Fibroblast of lung (primary cell): ENCODE results near the gene PHF20. TPM values are rescaled to one million over a fixed set of nuclear protein-coding genes. Genes with fewer than 3 reads are reported as not detected.

ENCODE experiments used
- DNase-seq, 2 donors: peaks; one replicate each; pipeline versions ENCODE4 v3.0.0 to v3.0.0-alpha.2; 2010; ENCODE audit warnings: low read depth in 2 of 2
- H2AFZ ChIP-seq: 2 replicates; pipeline ENCODE4 v1.5.1; 2012; ENCODE audit warnings: low read length, control low read depth, inconsistent platforms
- H3K27ac ChIP-seq: 2 replicates; pipeline ENCODE4 v1.5.1; 2011; ENCODE audit warnings: low read length, control low read depth; ENCODE audit not compliant: insufficient read depth
- H3K27me3 ChIP-seq: 2 replicates; pipeline ENCODE4 v1.5.1; 2011; ENCODE audit warnings: mild to moderate bottlenecking, low read length; ENCODE audit not compliant: control insufficient read depth, insufficient read depth
- H3K36me3 ChIP-seq: 2 replicates; pipeline ENCODE4 v1.5.1; 2011; ENCODE audit warnings: low read length; ENCODE audit not compliant: control insufficient read depth, insufficient read depth
- H3K4me1 ChIP-seq: 2 replicates; pipeline ENCODE4 v1.5.1; 2011; ENCODE audit warnings: low read length; ENCODE audit not compliant: control insufficient read depth, insufficient read depth; ENCODE audit errors: extremely low read depth
- H3K4me2 ChIP-seq: 2 replicates; pipeline ENCODE4 v1.5.1; 2011; ENCODE audit warnings: low read length, control low read depth; ENCODE audit not compliant: insufficient read depth; ENCODE audit errors: extremely low read depth
- H3K4me3 ChIP-seq, 4 experiments: fragments of 200-600 bp in 1 of 4; sonication (generic) in 1 of 4; replicated peaks in 1 of 4; 2 replicates each; pipeline ENCODE4 v1.5.1; 2011 to 2016; ENCODE audit warnings: low read length in 4 of 4, low read depth in 3 of 4, mild to moderate bottlenecking in 3 of 4, control low read depth in 2 of 4, inconsistent platforms in 1 of 4, mixed read lengths in 1 of 4; ENCODE audit not compliant: insufficient read depth in 1 of 4; ENCODE audit errors: control extremely low read depth in 1 of 4
- H3K79me2 ChIP-seq: 2 replicates; pipeline ENCODE4 v1.5.1; 2012; ENCODE audit warnings: mild to moderate bottlenecking, low read length, inconsistent platforms; ENCODE audit not compliant: control insufficient read depth, insufficient read depth
- H3K9ac ChIP-seq: 2 replicates; pipeline ENCODE4 v1.5.1; 2011; ENCODE audit warnings: mild to moderate bottlenecking, low read length, control low read depth; ENCODE audit not compliant: insufficient read depth
- H3K9me3 ChIP-seq: 2 replicates; pipeline ENCODE4 v1.5.1; 2012; ENCODE audit warnings: low read depth, low read length; ENCODE audit not compliant: control insufficient read depth, insufficient read depth
- H4K20me1 ChIP-seq: 2 replicates; pipeline ENCODE4 v1.5.1; 2011; ENCODE audit warnings: low read length; ENCODE audit not compliant: control insufficient read depth, insufficient read depth; ENCODE audit errors: extremely low read depth
- CTCF ChIP-seq, 2 donors: IDR thresholded peaks in 1 of 2; conservative IDR thresholded peaks in 1 of 2; 1 replicate in 1 of 2; 2 replicates in 1 of 2; pipeline ENCODE4 v1.5.1; 2011 to 2012; ENCODE audit warnings: low read length in 2 of 2, control low read depth in 1 of 2, inconsistent platforms in 1 of 2, low read depth in 1 of 2, mild to moderate bottlenecking in 1 of 2
- EZH2 ChIP-seq: IDR thresholded peaks from 2 replicates; pipeline ENCODE4 v1.5.1; 2012; ENCODE audit warnings: low read length, control low read depth, mild to moderate bottlenecking; ENCODE audit errors: missing control alignments
- polyA plus RNA-seq, 2 donors: library from polyadenylated mRNA; depleted of rRNA in 1 of 2; stranded (reverse) in 1 of 2; unstranded in 1 of 2; fragments of >200 nt; gene quantifications; 2 replicates each; pipeline ENCODE4 v1.2.1, GENCODE V29; 2011 to 2012; ENCODE audit warnings: missing spikeins in 1 of 2
- total RNA-seq: library from RNA; depleted of rRNA; stranded (reverse); fragments of >200 nt; gene quantifications from 2 replicates; pipeline ENCODE4 v1.2.1, GENCODE V29; 2014

Gene PHF20
- total and polyA plus RNA-seq, 2 donors (not counting 1 experiment from before 2014, with no cell fraction given), result 31.4 to 40.1 TPM

GRCh38 chr20:35902545-35902941 is 130.7 kb downstream of the PHF20 start:
- DNase-seq, result no peak
- Histone ChIP-seq H3K4me1 (peaks cover 9% of the 10 kb centered on the region), H3K36me3 (peaks cover 5% of the 10 kb centered on the region), H3K9me3 (no peaks in the 10 kb centered on the region), H3K79me2 (peaks cover 2% of the 10 kb centered on the region), H3K4me2 (peak overlapping the region; percentile 20), H4K20me1 (no peaks in the 10 kb centered on the region), H3K27ac (peak overlapping the region; percentile 76), H3K4me3 (no peak overlapping the region), H2AFZ (no peak overlapping the region), H3K27me3 (no peaks in the 10 kb centered on the region), H3K9ac (no peak overlapping the region)
- TF ChIP-seq EZH2, result no peak

- no peaks in the 10 kb centered on the region for H4K20me1 ChIP-seq
- H3K36me3 ChIP-seq, result peaks cover 5% of the 10 kb centered on the region
- H3K9ac ChIP-seq, result no peak overlapping the region
- H3K27me3 ChIP-seq, result no peaks in the 10 kb centered on the region
- H3K27ac ChIP-seq, result no peak overlapping the region
- H3K4me3 ChIP-seq, result no peak overlapping the region
- H3K9me3 ChIP-seq, result no peaks in the 10 kb centered on the region
- H3K4me2 ChIP-seq, result no peak overlapping the region
- peaks cover 2% of the 10 kb centered on the region for H3K79me2 ChIP-seq
- peaks cover 9% of the 10 kb centered on the region for H3K4me1 ChIP-seq
- H2AFZ ChIP-seq, result no peak overlapping the region
- TF ChIP-seq EZH2 (no peak), CTCF (conservative IDR thresholded peaks at IDR 0.05 in 1 of 2, IDR thresholded peaks at IDR 0.05 in 1 of 2; ENCODE audit: low read depth in 1 of 2, low read length in 2 of 2) (no peak)
- peak in 1 of 2 donors; percentile 62 for DNase-seq
These were observed 132.0 kb downstream of the PHF20 start for GRCh38 chr20:35903843-35904242.

- H3K9ac ChIP-seq, result no peak overlapping the region
- no peaks in the 10 kb centered on the region for H3K27me3 ChIP-seq
- H3K4me2 ChIP-seq, result no peak overlapping the region
- peaks cover 2% of the 10 kb centered on the region for H3K79me2 ChIP-seq
- H3K27ac ChIP-seq, result no peak overlapping the region
- no peak for DNase-seq
- no peak for TF ChIP-seq CTCF (conservative IDR thresholded peaks at IDR 0.05 in 1 of 2, IDR thresholded peaks at IDR 0.05 in 1 of 2; ENCODE audit: low read depth in 1 of 2, low read length in 2 of 2)
- no peak overlapping the region for H2AFZ ChIP-seq
- H3K9me3 ChIP-seq, result no peaks in the 10 kb centered on the region
- H3K36me3 ChIP-seq, result peaks cover 5% of the 10 kb centered on the region
- H4K20me1 ChIP-seq, result no peaks in the 10 kb centered on the region
- no peak overlapping the region for H3K4me3 ChIP-seq
- H3K4me1 ChIP-seq, result peaks cover 9% of the 10 kb centered on the region
These were observed 133.3 kb downstream of the PHF20 start for GRCh38 chr20:35904982-35905663.
